ENCODE measurements around the gene PWWP2B.
A peak's percentile ranks its signal among the peaks of the same experiment; 100 is the strongest.
"Not testable (repeated sequence)": the region's sequence is repeated elsewhere in the genome, so short reads cannot be mapped to it uniquely, and the experiment has no call there.

Gene PWWP2B

GRCh38 chr10:132377326-132377725 lies 19.7 kb upstream of the PWWP2B start:
- Histone ChIP-seq H3K27me3 (ENCODE audit: insufficient read depth, poor library complexity, severe bottlenecking) (no peaks in the 10 kb centered on the region), H3K27ac (ENCODE audit: poor library complexity, severe bottlenecking) (no peak overlapping the region), H3K9me3 (ENCODE audit: severe bottlenecking) (no peaks in the 10 kb centered on the region), H3K36me3 (ENCODE audit: low read depth) (no peaks in the 10 kb centered on the region), H3K4me1 (ENCODE audit: insufficient read depth, poor library complexity, severe bottlenecking) (no peaks in the 10 kb centered on the region), H3K4me3 (ENCODE audit: severe bottlenecking) (no peak overlapping the region)
- TF ChIP-seq, protein P1, sequence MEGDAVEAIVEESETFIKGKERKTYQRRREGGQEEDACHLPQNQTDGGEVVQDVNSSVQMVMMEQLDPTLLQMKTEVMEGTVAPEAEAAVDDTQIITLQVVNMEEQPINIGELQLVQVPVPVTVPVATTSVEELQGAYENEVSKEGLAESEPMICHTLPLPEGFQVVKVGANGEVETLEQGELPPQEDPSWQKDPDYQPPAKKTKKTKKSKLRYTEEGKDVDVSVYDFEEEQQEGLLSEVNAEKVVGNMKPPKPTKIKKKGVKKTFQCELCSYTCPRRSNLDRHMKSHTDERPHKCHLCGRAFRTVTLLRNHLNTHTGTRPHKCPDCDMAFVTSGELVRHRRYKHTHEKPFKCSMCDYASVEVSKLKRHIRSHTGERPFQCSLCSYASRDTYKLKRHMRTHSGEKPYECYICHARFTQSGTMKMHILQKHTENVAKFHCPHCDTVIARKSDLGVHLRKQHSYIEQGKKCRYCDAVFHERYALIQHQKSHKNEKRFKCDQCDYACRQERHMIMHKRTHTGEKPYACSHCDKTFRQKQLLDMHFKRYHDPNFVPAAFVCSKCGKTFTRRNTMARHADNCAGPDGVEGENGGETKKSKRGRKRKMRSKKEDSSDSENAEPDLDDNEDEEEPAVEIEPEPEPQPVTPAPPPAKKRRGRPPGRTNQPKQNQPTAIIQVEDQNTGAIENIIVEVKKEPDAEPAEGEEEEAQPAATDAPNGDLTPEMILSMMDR (IDR thresholded peaks at IDR 0.05; ENCODE audit: poor library complexity, severe bottlenecking), result no peak
- DNase-seq (ENCODE audit: low spot score) (peak; percentile 31), ATAC-seq (ENCODE audit: low read depth) (no peak)

DNA sequence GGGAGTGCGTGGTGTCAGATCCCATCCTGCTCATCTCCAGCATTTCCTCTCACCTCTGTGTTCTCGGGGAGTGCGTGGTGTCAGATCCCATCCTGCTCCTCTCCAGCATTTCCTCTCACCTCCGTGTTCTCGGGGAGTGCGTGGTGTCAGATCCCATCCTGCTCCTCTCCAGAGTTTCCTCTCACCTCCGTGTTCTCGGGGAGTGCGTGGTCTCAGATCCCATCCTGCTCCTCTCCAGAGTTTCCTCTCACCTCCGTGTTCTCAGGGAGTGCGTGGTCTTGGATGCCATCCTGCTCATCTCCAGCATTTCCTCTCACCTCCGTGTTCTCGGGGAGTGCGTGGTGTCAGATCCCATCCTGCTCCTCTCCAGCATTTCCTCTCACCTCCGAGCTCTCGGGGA lies 18.0 kb upstream of the PWWP2B start:
- H3K36me3 ChIP-seq (ENCODE audit: low read depth); H3K4me3 ChIP-seq (ENCODE audit: severe bottlenecking); H3K27ac ChIP-seq (ENCODE audit: poor library complexity, severe bottlenecking); H3K27me3 ChIP-seq (ENCODE audit: insufficient read depth, poor library complexity, severe bottlenecking); H3K4me1 ChIP-seq (ENCODE audit: insufficient read depth, poor library complexity, severe bottlenecking); DNase-seq (ENCODE audit: low spot score); ATAC-seq (ENCODE audit: low read depth); H3K9me3 ChIP-seq (ENCODE audit: severe bottlenecking): not testable (repeated sequence)

DNA sequence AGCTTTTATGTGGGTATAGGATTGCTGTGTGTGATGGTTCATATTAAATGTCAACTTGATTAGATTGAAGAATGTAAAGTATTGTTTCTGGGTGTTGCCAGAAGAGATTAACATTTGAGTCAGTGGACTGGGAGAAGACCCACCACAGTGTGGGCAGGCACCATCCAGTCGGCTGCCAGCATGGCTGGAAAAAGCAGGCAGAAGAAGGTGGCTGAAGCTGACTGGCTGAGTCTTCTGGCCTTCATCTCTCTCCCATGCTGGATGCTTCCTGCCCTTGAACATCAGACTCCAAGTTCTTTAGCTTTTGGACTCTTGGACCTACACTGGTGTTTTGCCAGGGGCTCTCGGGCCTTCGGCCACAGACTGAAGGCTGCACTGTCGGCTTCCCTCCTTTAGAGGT lies 16.0 kb upstream of the PWWP2B start:
- H3K27ac ChIP-seq (ENCODE audit: poor library complexity, severe bottlenecking); ATAC-seq (ENCODE audit: low read depth); H3K36me3 ChIP-seq (ENCODE audit: low read depth); H3K4me3 ChIP-seq (ENCODE audit: severe bottlenecking); H3K4me1 ChIP-seq (ENCODE audit: insufficient read depth, poor library complexity, severe bottlenecking); H3K9me3 ChIP-seq (ENCODE audit: severe bottlenecking); H3K27me3 ChIP-seq (ENCODE audit: insufficient read depth, poor library complexity, severe bottlenecking): not testable (repeated sequence)
- peak; percentile 14 for DNase-seq (ENCODE audit: low spot score)

- Histone ChIP-seq H3K4me3 (ENCODE audit: severe bottlenecking) (no peak overlapping the region), H3K9me3 (ENCODE audit: severe bottlenecking) (no peaks in the 10 kb centered on the region), H3K36me3 (ENCODE audit: low read depth) (no peaks in the 10 kb centered on the region), H3K27ac (ENCODE audit: poor library complexity, severe bottlenecking) (no peak overlapping the region), H3K4me1 (ENCODE audit: insufficient read depth, poor library complexity, severe bottlenecking) (no peaks in the 10 kb centered on the region), H3K27me3 (ENCODE audit: insufficient read depth, poor library complexity, severe bottlenecking) (no peaks in the 10 kb centered on the region)
- ATAC-seq (ENCODE audit: low read depth) (no peak), DNase-seq (ENCODE audit: low spot score) (no peak)
- TF ChIP-seq, protein P1 (IDR thresholded peaks at IDR 0.05; ENCODE audit: poor library complexity, severe bottlenecking), result no peak
Observed at GRCh38 chr10:132381741-132382140, 15.3 kb upstream of the PWWP2B start.

GRCh38 chr10:132382231-132382922 lies 14.6 kb upstream of the PWWP2B start:
- no peaks in the 10 kb centered on the region for H3K27me3 ChIP-seq (ENCODE audit: insufficient read depth, poor library complexity, severe bottlenecking)
- DNase-seq (ENCODE audit: low spot score) (peak; percentile 29), ATAC-seq (ENCODE audit: low read depth) (peak; percentile 40; the same call in 2 of the 3 replicates)
- H3K4me1 ChIP-seq (ENCODE audit: insufficient read depth, poor library complexity, severe bottlenecking), result no peaks in the 10 kb centered on the region
- no peaks in the 10 kb centered on the region for H3K9me3 ChIP-seq (ENCODE audit: severe bottlenecking)
- no peak overlapping the region for H3K4me3 ChIP-seq (ENCODE audit: severe bottlenecking)
- TF ChIP-seq, protein P1 (IDR thresholded peaks at IDR 0.05; ENCODE audit: poor library complexity, severe bottlenecking), result no peak
- no peak overlapping the region for H3K27ac ChIP-seq (ENCODE audit: poor library complexity, severe bottlenecking)
- no peaks in the 10 kb centered on the region for H3K36me3 ChIP-seq (ENCODE audit: low read depth)

- no peaks in the 10 kb centered on the region for H3K9me3 ChIP-seq (ENCODE audit: severe bottlenecking)
- H3K27me3 ChIP-seq (ENCODE audit: insufficient read depth, poor library complexity, severe bottlenecking), result no peaks in the 10 kb centered on the region
- no peaks in the 10 kb centered on the region for H3K4me1 ChIP-seq (ENCODE audit: insufficient read depth, poor library complexity, severe bottlenecking)
- no peaks in the 10 kb centered on the region for H3K36me3 ChIP-seq (ENCODE audit: low read depth)
- TF ChIP-seq, protein P1 (IDR thresholded peaks at IDR 0.05; ENCODE audit: poor library complexity, severe bottlenecking), result no peak
- DNase-seq (ENCODE audit: low spot score), result peak; percentile 15
- no peak for ATAC-seq (ENCODE audit: low read depth)
- H3K4me3 ChIP-seq (ENCODE audit: severe bottlenecking), result no peak overlapping the region
- H3K27ac ChIP-seq (ENCODE audit: poor library complexity, severe bottlenecking), result no peak overlapping the region
Observed at GRCh38 chr10:132383101-132383500, 13.9 kb upstream of the PWWP2B start.

Measured in RWPE2 (cell line).